ENCODE results near the gene DNAJC19. TPM values are rescaled to one million over a fixed set of nuclear protein-coding genes. Genes with fewer than 3 reads are reported as not detected.

The DNAJC19 gene
- total RNA-seq, 1 donor from 2014 or later: 34.1 TPM

DNA sequence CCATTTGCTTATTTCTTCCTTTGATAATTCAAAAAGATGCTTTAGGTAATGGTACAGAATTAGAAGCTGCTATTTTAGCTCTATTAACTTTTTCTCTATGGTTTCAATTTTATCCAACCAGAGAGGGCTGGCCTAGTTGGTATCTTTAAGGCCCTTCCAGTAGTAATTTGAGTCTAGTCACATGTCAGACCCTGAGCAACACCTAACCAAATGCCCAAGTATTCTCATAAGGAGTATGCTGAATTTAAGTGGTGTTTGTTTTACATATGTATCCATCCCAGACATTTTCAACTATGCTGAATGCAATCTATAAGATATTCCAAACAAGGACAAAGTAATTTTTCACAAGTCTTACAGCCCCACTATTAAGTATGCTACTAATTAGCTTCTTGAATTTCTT, 9.6 kb downstream of the DNAJC19 start:
- H3K27ac Mint-ChIP-seq (ENCODE audit: unreplicated experiment): no peak overlapping the region
- H3K9me3 Mint-ChIP-seq (ENCODE audit: low read depth): no peaks in the 10 kb centered on the region
- no peaks in the 10 kb centered on the region for H3K4me1 Mint-ChIP-seq (ENCODE audit: low read depth)
- H3K36me3 Mint-ChIP-seq (ENCODE audit: low read depth): peaks cover 3% of the 10 kb centered on the region
- no peaks in the 10 kb centered on the region for H3K27me3 Mint-ChIP-seq (ENCODE audit: low read depth)
- no peak overlapping the region for H3K4me3 Mint-ChIP-seq (ENCODE audit: unreplicated experiment)
- TF ChIP-seq, protein P1, sequence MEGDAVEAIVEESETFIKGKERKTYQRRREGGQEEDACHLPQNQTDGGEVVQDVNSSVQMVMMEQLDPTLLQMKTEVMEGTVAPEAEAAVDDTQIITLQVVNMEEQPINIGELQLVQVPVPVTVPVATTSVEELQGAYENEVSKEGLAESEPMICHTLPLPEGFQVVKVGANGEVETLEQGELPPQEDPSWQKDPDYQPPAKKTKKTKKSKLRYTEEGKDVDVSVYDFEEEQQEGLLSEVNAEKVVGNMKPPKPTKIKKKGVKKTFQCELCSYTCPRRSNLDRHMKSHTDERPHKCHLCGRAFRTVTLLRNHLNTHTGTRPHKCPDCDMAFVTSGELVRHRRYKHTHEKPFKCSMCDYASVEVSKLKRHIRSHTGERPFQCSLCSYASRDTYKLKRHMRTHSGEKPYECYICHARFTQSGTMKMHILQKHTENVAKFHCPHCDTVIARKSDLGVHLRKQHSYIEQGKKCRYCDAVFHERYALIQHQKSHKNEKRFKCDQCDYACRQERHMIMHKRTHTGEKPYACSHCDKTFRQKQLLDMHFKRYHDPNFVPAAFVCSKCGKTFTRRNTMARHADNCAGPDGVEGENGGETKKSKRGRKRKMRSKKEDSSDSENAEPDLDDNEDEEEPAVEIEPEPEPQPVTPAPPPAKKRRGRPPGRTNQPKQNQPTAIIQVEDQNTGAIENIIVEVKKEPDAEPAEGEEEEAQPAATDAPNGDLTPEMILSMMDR (IDR thresholded peaks at IDR 0.05): no peak
- no peak for DNase-seq (ENCODE audit: low spot score)

DNA sequence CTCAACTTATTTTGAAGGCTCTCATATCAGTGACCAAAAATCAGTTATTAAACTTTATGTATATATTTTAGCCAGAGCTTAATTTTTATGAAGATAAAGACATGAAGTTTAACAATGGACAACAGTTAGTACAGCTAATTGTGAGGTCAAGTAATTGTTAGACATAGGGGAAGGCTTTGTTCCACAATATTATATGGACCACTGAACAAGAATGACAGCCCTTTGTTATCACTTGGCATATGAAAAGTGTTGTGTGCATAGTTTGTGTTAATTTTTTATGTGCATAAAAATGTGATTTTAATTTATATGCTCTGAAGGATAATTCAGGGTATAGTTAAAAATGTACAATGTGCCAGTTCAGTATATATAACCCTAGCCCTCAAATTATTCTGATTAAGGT, 12.0 kb downstream of the DNAJC19 start:
- H3K4me3 Mint-ChIP-seq (ENCODE audit: unreplicated experiment): no peak overlapping the region
- TF ChIP-seq, protein P1 (IDR thresholded peaks at IDR 0.05): no peak
- no peaks in the 10 kb centered on the region for H3K4me1 Mint-ChIP-seq (ENCODE audit: low read depth)
- H3K9me3 Mint-ChIP-seq (ENCODE audit: low read depth): no peaks in the 10 kb centered on the region
- DNase-seq (ENCODE audit: low spot score): no peak
- peaks cover 3% of the 10 kb centered on the region for H3K36me3 Mint-ChIP-seq (ENCODE audit: low read depth)
- no peaks in the 10 kb centered on the region for H3K27me3 Mint-ChIP-seq (ENCODE audit: low read depth)
- H3K27ac Mint-ChIP-seq (ENCODE audit: unreplicated experiment): no peak overlapping the region

DNA sequence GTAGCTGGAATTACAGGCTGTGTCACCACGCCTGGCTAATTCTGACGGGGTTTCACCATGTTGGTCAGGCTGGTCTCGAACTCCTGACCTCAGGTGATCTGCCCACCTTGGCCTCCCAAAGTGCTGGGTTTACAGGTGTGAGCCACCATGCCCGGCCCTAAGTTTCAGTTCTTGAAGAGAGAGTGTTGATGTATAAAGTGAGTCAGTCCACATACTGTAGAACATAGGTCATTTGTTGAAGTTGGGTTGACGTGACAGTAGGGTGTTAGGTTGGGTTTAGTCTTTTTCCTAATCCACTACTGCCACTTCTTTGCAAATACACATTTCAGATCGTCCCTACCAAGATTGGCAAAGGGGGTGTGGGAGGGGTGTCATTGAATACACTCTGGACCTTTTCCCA, 15.2 kb downstream of the DNAJC19 start:
- no peak for DNase-seq (ENCODE audit: low spot score)
- H3K27me3 Mint-ChIP-seq (ENCODE audit: low read depth): no peaks in the 10 kb centered on the region
- no peak overlapping the region for H3K27ac Mint-ChIP-seq (ENCODE audit: unreplicated experiment)
- no peaks in the 10 kb centered on the region for H3K9me3 Mint-ChIP-seq (ENCODE audit: low read depth)
- H3K4me1 Mint-ChIP-seq (ENCODE audit: low read depth): no peaks in the 10 kb centered on the region
- H3K4me3 Mint-ChIP-seq (ENCODE audit: unreplicated experiment): no peak overlapping the region
- TF ChIP-seq, protein P1 (IDR thresholded peaks at IDR 0.05): no peak
- peaks cover 9% of the 10 kb centered on the region for H3K36me3 Mint-ChIP-seq (ENCODE audit: low read depth)

DNA sequence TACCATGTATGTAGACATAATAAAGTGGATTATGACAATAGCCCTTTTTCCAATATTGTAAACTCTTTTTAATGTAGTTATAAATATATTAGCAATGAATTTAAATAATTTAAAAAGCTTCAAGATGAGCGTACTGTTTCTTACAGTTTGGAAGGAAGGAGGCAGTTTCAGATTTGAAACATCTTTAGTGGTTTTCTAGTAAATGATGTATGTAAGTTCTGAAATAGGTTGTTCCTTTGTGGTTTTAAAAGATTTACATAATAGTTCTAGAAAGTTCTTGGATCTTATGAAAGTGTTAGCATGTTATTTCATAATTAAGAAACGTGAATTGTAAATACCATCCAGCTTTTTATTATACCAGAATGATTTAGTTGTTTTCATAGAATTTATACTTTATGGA, 16.0 kb downstream of the DNAJC19 start:
- TF ChIP-seq, protein P1 (IDR thresholded peaks at IDR 0.05): no peak
- no peak for DNase-seq (ENCODE audit: low spot score)
- Mint-ChIP-seq H3K27ac (ENCODE audit: unreplicated experiment) (no peak overlapping the region), H3K4me3 (ENCODE audit: unreplicated experiment) (no peak overlapping the region), H3K36me3 (ENCODE audit: low read depth) (peaks cover 11% of the 10 kb centered on the region), H3K9me3 (ENCODE audit: low read depth) (no peaks in the 10 kb centered on the region), H3K4me1 (ENCODE audit: low read depth) (no peaks in the 10 kb centered on the region), H3K27me3 (ENCODE audit: low read depth) (no peaks in the 10 kb centered on the region)

DNA sequence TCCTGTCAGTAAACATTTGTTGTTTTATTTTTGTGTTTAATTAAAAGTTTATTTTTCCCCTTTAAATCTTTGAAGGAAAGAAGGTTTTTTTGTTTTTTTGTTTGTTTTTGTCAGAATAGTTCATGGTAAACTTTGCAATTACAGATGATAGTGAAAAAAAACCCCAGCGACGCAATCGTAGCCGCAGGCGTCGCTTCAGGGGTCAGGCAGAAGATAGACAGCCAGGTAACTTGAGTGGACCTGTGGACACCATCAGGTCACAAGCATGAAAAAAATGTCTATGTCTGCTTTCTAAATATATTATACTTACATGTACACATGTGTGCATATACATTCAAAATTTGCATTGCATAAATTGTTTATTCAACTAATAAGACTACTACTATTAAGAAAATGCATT, 18.6 kb downstream of the DNAJC19 start:
- Mint-ChIP-seq H3K27ac (ENCODE audit: unreplicated experiment) (no peak overlapping the region), H3K4me3 (ENCODE audit: unreplicated experiment) (no peak overlapping the region), H3K4me1 (ENCODE audit: low read depth) (no peaks in the 10 kb centered on the region), H3K27me3 (ENCODE audit: low read depth) (no peaks in the 10 kb centered on the region), H3K36me3 (ENCODE audit: low read depth) (peaks cover 17% of the 10 kb centered on the region), H3K9me3 (ENCODE audit: low read depth) (no peaks in the 10 kb centered on the region)
- DNase-seq (ENCODE audit: low spot score): no peak
- TF ChIP-seq, protein P1 (IDR thresholded peaks at IDR 0.05): no peak

Measured in chondrocyte (in vitro differentiated cells).